Measurements from ENCODE around the gene ADORA1. TPM values are rescaled to one million over a fixed set of nuclear protein-coding genes. Genes with fewer than 3 reads are reported as not detected.

ADORA1 gene
- polyA plus RNA-seq, 3 donors: 0.13 to 1.1 TPM; not detected in 1

DNA sequence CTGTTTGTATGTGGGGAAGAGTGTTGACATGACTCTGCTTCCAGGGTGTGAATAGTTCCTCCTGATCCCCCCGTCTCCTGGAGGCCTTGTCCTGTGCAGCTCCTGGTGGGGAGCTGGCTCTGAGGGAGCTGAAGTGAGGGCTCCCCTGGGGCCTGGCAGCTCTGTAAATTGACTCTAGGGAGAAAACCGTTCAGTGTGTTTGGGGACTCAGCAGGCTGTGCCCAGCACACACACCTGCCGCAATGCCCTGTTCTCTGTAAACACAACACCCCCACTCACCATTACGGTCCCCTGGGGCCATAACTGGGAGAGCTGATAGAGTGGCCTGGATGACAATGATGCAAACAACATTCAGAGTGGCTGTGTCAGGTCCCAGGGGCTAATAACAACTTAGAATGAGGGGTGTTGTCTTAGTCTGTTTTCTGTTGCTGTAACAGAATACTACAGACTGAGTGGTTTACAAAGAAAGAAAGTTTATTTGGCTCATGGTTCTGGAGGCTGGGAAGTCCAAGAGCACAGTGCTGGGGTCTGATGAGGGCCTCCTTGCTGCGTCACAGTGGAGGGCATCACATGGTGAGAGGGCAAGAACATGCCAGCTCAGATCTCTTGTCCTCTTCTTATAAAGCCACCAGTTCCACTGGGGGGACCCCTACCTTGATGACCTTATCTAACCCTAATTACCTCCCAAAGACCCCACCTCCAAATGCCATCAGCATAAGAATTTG is 15.3 kb downstream of the ADORA1 start:
- peaks cover 6 to 25% of the 10 kb centered on the region in 2 donors for H3K27me3 ChIP-seq (ENCODE audit: control insufficient read depth in 2 of 2, insufficient read depth in 2 of 2, low read length in 2 of 2)
- no peak for DNase-seq
- no peaks in the 10 kb centered on the region for H3K79me2 ChIP-seq (ENCODE audit: insufficient read depth, low read length)
- H2AFZ ChIP-seq (ENCODE audit: insufficient read depth, low read depth, low read length, poor library complexity, severe bottlenecking): no peak overlapping the region
- H4K20me1 ChIP-seq (ENCODE audit: insufficient read depth, low read length): no peaks in the 10 kb centered on the region
- intact Hi-C loops (cut with micrococcal nuclease): no loop called here
- no peaks in the 10 kb centered on the region for H3K9me3 Mint-ChIP-seq
- 55% methylated on average over 2 of the region's 5 CpGs for WGBS (ENCODE audit: insufficient coverage)
- H3K4me3 ChIP-seq (replicated peaks in 1 of 3; ENCODE audit: low read depth in 2 of 3, low read length in 3 of 3): no peak overlapping the region
- H3K4me3 Mint-ChIP-seq: no peak overlapping the region
- H3K27ac ChIP-seq (ENCODE audit: low read depth in 1 of 2, low read length in 2 of 2): no peak overlapping the region
- peaks cover 0 to 13% (median 5%) of the 10 kb centered on the region in 3 donors for H3K27me3 Mint-ChIP-seq (ENCODE audit: low read depth in 3 of 3)
- no peak overlapping the region for H3K4me2 ChIP-seq (replicated peaks; ENCODE audit: extremely low read depth, low read length, poor library complexity, severe bottlenecking)
- H3K9ac ChIP-seq (ENCODE audit: insufficient read depth, low read length, poor library complexity, severe bottlenecking): no peak overlapping the region
- H3K36me3 ChIP-seq (replicated peaks in 1 of 2; ENCODE audit: control insufficient read depth in 1 of 2, insufficient read depth in 2 of 2, low read length in 2 of 2): no peaks in the 10 kb centered on the region
- TF ChIP-seq, protein P1, sequence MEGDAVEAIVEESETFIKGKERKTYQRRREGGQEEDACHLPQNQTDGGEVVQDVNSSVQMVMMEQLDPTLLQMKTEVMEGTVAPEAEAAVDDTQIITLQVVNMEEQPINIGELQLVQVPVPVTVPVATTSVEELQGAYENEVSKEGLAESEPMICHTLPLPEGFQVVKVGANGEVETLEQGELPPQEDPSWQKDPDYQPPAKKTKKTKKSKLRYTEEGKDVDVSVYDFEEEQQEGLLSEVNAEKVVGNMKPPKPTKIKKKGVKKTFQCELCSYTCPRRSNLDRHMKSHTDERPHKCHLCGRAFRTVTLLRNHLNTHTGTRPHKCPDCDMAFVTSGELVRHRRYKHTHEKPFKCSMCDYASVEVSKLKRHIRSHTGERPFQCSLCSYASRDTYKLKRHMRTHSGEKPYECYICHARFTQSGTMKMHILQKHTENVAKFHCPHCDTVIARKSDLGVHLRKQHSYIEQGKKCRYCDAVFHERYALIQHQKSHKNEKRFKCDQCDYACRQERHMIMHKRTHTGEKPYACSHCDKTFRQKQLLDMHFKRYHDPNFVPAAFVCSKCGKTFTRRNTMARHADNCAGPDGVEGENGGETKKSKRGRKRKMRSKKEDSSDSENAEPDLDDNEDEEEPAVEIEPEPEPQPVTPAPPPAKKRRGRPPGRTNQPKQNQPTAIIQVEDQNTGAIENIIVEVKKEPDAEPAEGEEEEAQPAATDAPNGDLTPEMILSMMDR (IDR thresholded peaks at IDR 0.05): no peak
- H3K9me3 ChIP-seq (replicated peaks in 1 of 2; ENCODE audit: control insufficient read depth in 1 of 2, insufficient read depth in 1 of 2, low read length in 2 of 2): peaks cover 0 to 2% of the 10 kb centered on the region in 2 donors
- H3K4me1 ChIP-seq (ENCODE audit: control insufficient read depth in 1 of 2, insufficient read depth in 2 of 2, low read length in 2 of 2): no peaks in the 10 kb centered on the region
- peak overlapping the region in 1 of 7 donors; percentile 46 for H3K27ac Mint-ChIP-seq
- no peaks in the 10 kb centered on the region for H3K36me3 Mint-ChIP-seq
- no peaks in the 10 kb centered on the region for H3K4me1 Mint-ChIP-seq

DNA sequence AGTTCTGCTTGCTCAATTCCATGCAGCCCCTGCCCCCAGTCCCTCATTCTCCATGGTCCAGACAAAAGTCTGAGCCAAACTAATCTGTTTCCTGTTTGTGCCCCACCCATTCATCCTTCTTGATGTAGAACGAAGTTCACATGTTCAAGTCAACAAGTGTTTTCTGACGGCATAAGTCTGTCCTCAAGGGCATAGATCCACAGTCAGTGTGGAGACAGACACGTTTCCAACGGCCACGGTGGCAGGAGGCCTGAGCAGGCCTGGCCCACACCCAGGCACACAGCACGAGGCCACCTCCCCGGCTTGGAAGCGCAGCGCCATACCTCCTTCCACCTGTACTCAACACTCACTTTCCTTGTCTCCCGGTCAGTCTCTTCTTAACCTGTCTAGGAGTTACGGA is 16.1 kb downstream of the ADORA1 start:
- no peak overlapping the region for H3K4me3 Mint-ChIP-seq
- no peak for DNase-seq
- Histone ChIP-seq H3K4me2 (replicated peaks; ENCODE audit: extremely low read depth, low read length, poor library complexity, severe bottlenecking) (no peak overlapping the region), H3K27me3 (ENCODE audit: control insufficient read depth in 2 of 2, insufficient read depth in 2 of 2, low read length in 2 of 2) (peaks cover 0 to 19% of the 10 kb centered on the region in 2 donors), H3K4me1 (ENCODE audit: control insufficient read depth in 1 of 2, insufficient read depth in 2 of 2, low read length in 2 of 2) (no peaks in the 10 kb centered on the region), H3K9me3 (replicated peaks in 1 of 2; ENCODE audit: control insufficient read depth in 1 of 2, insufficient read depth in 1 of 2, low read length in 2 of 2) (peaks cover 0 to 2% of the 10 kb centered on the region in 2 donors), H3K79me2 (ENCODE audit: insufficient read depth, low read length) (no peaks in the 10 kb centered on the region), H3K9ac (ENCODE audit: insufficient read depth, low read length, poor library complexity, severe bottlenecking) (no peak overlapping the region), H3K4me3 (replicated peaks in 1 of 3; ENCODE audit: low read depth in 2 of 3, low read length in 3 of 3) (no peak overlapping the region), H3K27ac (ENCODE audit: low read depth in 1 of 2, low read length in 2 of 2) (no peak overlapping the region), H2AFZ (ENCODE audit: insufficient read depth, low read depth, low read length, poor library complexity, severe bottlenecking) (no peak overlapping the region), H4K20me1 (ENCODE audit: insufficient read depth, low read length) (no peaks in the 10 kb centered on the region), H3K36me3 (replicated peaks in 1 of 2; ENCODE audit: control insufficient read depth in 1 of 2, insufficient read depth in 2 of 2, low read length in 2 of 2) (no peaks in the 10 kb centered on the region)
- H3K9me3 Mint-ChIP-seq: no peaks in the 10 kb centered on the region
- intact Hi-C loops (cut with micrococcal nuclease): no loop called here
- H3K27me3 Mint-ChIP-seq (ENCODE audit: low read depth in 3 of 3): peaks cover 0 to 13% (median 6%) of the 10 kb centered on the region in 3 donors
- TF ChIP-seq, protein P1 (IDR thresholded peaks at IDR 0.05): no peak
- H3K4me1 Mint-ChIP-seq: no peaks in the 10 kb centered on the region
- H3K27ac Mint-ChIP-seq: peak overlapping the region in 2 of 7 donors; percentile 1 to 8
- WGBS (ENCODE audit: insufficient coverage): 95% methylated on average over 7 of the region's 11 CpGs
- H3K36me3 Mint-ChIP-seq: no peaks in the 10 kb centered on the region

Data from CD14-positive monocyte (primary cell).